ENCODE results near the gene EIF2AK3.

- TF ChIP-seq E2F8 (IDR thresholded peaks at IDR 0.05; ENCODE audit: low read depth, partially characterized antibody), result no peak
- TF ChIP-seq ZBTB11 (CRISPR knock-in tag; IDR thresholded peaks at IDR 0.05), result no peak
- TF ChIP-seq NFYB (IDR thresholded peaks at IDR 0.05; ENCODE audit: insufficient read depth, low read depth, low read length), result no peak
- no peak for TF ChIP-seq E4F1 (IDR thresholded peaks at IDR 0.05; ENCODE audit: borderline replicate concordance, partially characterized antibody)
- no peak for TF ChIP-seq CTCF (IDR thresholded peaks at IDR 0.05 in 2 of 3, conservative IDR thresholded peaks at IDR 0.05 in 1 of 3; ENCODE audit: control insufficient read depth in 2 of 3, extremely low read depth in 1 of 3, insufficient read depth in 1 of 3, low read depth in 3 of 3, low read length in 3 of 3)
- TF ChIP-seq EGR1 (IDR thresholded peaks at IDR 0.05; ENCODE audit: borderline replicate concordance in 1 of 2, low read depth in 2 of 2, low read length in 2 of 2), result no peak
- no peak for TF ChIP-seq ZBTB40 (IDR thresholded peaks at IDR 0.05; ENCODE audit: borderline replicate concordance)
- TF ChIP-seq POLR2A (IDR thresholded peaks at IDR 0.05; ENCODE audit: low read depth, low read length), result no peak
- TF ChIP-seq USF2 (IDR thresholded peaks at IDR 0.05; ENCODE audit: borderline replicate concordance, low read depth, low read length), result no peak
- no peak for TF ChIP-seq STAT3 (IDR thresholded peaks at IDR 0.05; ENCODE audit: low read depth, low read length)
- TF ChIP-seq EP300 (IDR thresholded peaks at IDR 0.05; ENCODE audit: borderline replicate concordance in 1 of 2, control insufficient read depth in 1 of 2, low read depth in 2 of 2, low read length in 2 of 2), result no peak
- TF ChIP-seq BHLHE40 (IDR thresholded peaks at IDR 0.05; ENCODE audit: borderline replicate concordance in 1 of 2, low read depth in 2 of 2, low read length in 1 of 2), result no peak
- TF ChIP-seq FOXM1 (IDR thresholded peaks at IDR 0.05; ENCODE audit: low read depth, low read length), result no peak
Observed at GRCh38 chr2:88658326-88658725, 31.1 kb upstream of the EIF2AK3 start.
